Panc1 (cell line): ENCODE measurements around the gene SYDE2. TPM values are rescaled to one million over a fixed set of nuclear protein-coding genes. Genes with fewer than 3 reads are reported as not detected.

ENCODE experiments used
- ATAC-seq: fragments of 200-7000 bp; cut with Tn5 transposase; 2 replicates; pipeline ENCODE4 v1.9.1; 2020; ENCODE audit warnings: mild to moderate bottlenecking, moderate library complexity
- BruUV-seq: library from RNA; stranded (reverse); fragments of 400-500 nt; replicated peaks from 2 replicates; lab custom pipeline; 2021; lab: Mats Ljungman, UMichigan
- CTCF ChIA-PET: fragments of 300-600 bp; sonication (Branson Sonifier 250); formaldehyde crosslinking; loops from one replicate; lab custom pipeline; 2022; ENCODE audit warnings: antibody characterized with exemption; lab: Charles Lee
- POLR2A ChIA-PET: fragments of 300-600 bp; sonication (Branson Sonifier 250); formaldehyde crosslinking; loops from one replicate; lab custom pipeline; 2022; ENCODE audit warnings: antibody characterized with exemption; lab: Charles Lee
- DNase-seq: peaks from one replicate; pipeline ENCODE4 v3.0.0-alpha.2; 2010; ENCODE audit warnings: low read depth, low spot score
- H3K27ac ChIP-seq: 2 replicates; pipeline ENCODE4 v1.5.1; 2011; ENCODE audit warnings: mild to moderate bottlenecking, low read length, inconsistent platforms
- H3K27me3 ChIP-seq: fragments of 200-500 bp; sonication (Bioruptor generic); 2 replicates; pipeline ENCODE4 v1.6.0; 2014; ENCODE audit warnings: low read length, inconsistent platforms; ENCODE audit not compliant: control insufficient read depth, insufficient read depth
- H3K36me3 ChIP-seq: fragments of 200-500 bp; sonication (Bioruptor generic); 2 replicates; pipeline ENCODE4 v1.5.1; 2014; ENCODE audit warnings: inconsistent platforms, mild to moderate bottlenecking, low read length, moderate library complexity; ENCODE audit not compliant: control insufficient read depth, insufficient read depth
- H3K4me1 ChIP-seq: 2 replicates; pipeline ENCODE4 v1.5.1; 2011; ENCODE audit warnings: inconsistent platforms, mild to moderate bottlenecking, low read length, moderate library complexity; ENCODE audit not compliant: control insufficient read depth, insufficient read depth
- H3K4me3 ChIP-seq, 2 experiments: 2 replicates each; pipeline ENCODE4 v1.5.1; 2011 to 2012; ENCODE audit warnings: low read depth in 2 of 2, low read length in 2 of 2, mild to moderate bottlenecking in 2 of 2, inconsistent platforms in 1 of 2, moderate library complexity in 1 of 2
- H3K9me3 ChIP-seq: fragments of 200-500 bp; sonication (Bioruptor generic); 2 replicates; pipeline ENCODE4 v1.5.1; 2014; ENCODE audit warnings: low read depth, mild to moderate bottlenecking, inconsistent platforms, low read length, moderate library complexity; ENCODE audit not compliant: control insufficient read depth, insufficient read depth
- CTCF ChIP-seq: fragments of 450-650 bp; IDR thresholded peaks from 2 replicates; pipeline ENCODE4 v1.5.1; 2017; ENCODE audit warnings: mild to moderate bottlenecking
- POLR2AphosphoS5 ChIP-seq: IDR thresholded peaks from 2 replicates; pipeline ENCODE4 v1.6.1; 2012; ENCODE audit warnings: mild to moderate bottlenecking, low read depth, low read length, moderate library complexity
- REST ChIP-seq, 2 experiments: IDR thresholded peaks; 2 replicates each; pipeline ENCODE4 v1.6.1; 2011 to 2012; ENCODE audit warnings: low read depth in 2 of 2, control low read depth in 1 of 2, low read length in 1 of 2, mild to moderate bottlenecking in 1 of 2, moderate library complexity in 1 of 2; ENCODE audit not compliant: insufficient read depth in 1 of 2
- SIN3A ChIP-seq: IDR thresholded peaks from 2 replicates; pipeline ENCODE4 v1.6.1; 2012; ENCODE audit warnings: low read depth, mild to moderate bottlenecking, low read length, moderate library complexity, borderline replicate concordance; ENCODE audit not compliant: insufficient read depth
- TCF7L2 ChIP-seq: IDR thresholded peaks from 2 replicates; pipeline ENCODE4 v1.6.1; 2011; ENCODE audit warnings: mild to moderate bottlenecking, low read depth, low read length, inconsistent platforms
- in situ Hi-C: cut with HindIII; loops from 2 replicates; pipeline ENCODE4 v1.10.0; 2016; ENCODE audit warnings: low sequenced_read_pairs, low pct_unique_long_range_greater_than_20kb
- intact Hi-C: fragments of 100-400 bp; cut with micrococcal nuclease; formaldehyde crosslinking; loops from one replicate; pipeline ENCODE4 v1.10.0; 2022; ENCODE audit not compliant: unreplicated experiment
- total RNA-seq: library from RNA; stranded (reverse); gene quantifications from one replicate; pipeline ENCODE4 v1.2.1, GENCODE V29; 2021; ENCODE audit not compliant: unreplicated experiment

SYDE2 gene
- total RNA-seq, 1 experiment from 2014 or later: 18.2 TPM

- Histone ChIP-seq H3K27ac (peak overlapping the region; percentile 15; the same call in 1 of the 2 replicates), H3K4me3 (no peak overlapping the region), H3K4me1 (peaks cover 18% of the 10 kb centered on the region), H3K36me3 (no peaks in the 10 kb centered on the region), H3K9me3 (no peaks in the 10 kb centered on the region), H3K27me3 (no peaks in the 10 kb centered on the region)
- in situ Hi-C loops: no loop called here
- intact Hi-C loops: no loop called here
- ATAC-seq (no peak; the same call in 1 of the 2 replicates), DNase-seq (no peak)
- CTCF ChIA-PET: no interaction called here
- POLR2A ChIA-PET: no interaction called here
- BruUV-seq: no TSS peak
- TF ChIP-seq REST (IDR thresholded peaks at IDR 0.05; ENCODE audit: insufficient read depth in 1 of 2, low read depth in 2 of 2, low read length in 1 of 2): no peak
- TF ChIP-seq SIN3A: no peak
- no peak for TF ChIP-seq CTCF
- no peak for TF ChIP-seq POLR2AphosphoS5
- TF ChIP-seq TCF7L2: no peak
Measured at GRCh38 chr1:85244271-85245061, 43.6 kb upstream of the SYDE2 start.

- ATAC-seq (no peak), DNase-seq (no peak)
- no peaks in the 10 kb centered on the region for H3K36me3 ChIP-seq
- H3K9me3 ChIP-seq: no peaks in the 10 kb centered on the region
- intact Hi-C loops (no loop called here), in situ Hi-C loops (no loop called here)
- POLR2A ChIA-PET: interaction anchor here (0.7 to 1.1 kb wide), 2 partner anchors 12 to 13 kb away, joined by 3 to 4 read pairs; no protein-coding TSS in a partner anchor
- H3K27me3 ChIP-seq: no peaks in the 10 kb centered on the region; the same call in 1 of the 2 replicates
- BruUV-seq: no TSS peak
- no peak overlapping the region for H3K27ac ChIP-seq
- H3K4me3 ChIP-seq: no peak overlapping the region
- peaks cover 18% of the 10 kb centered on the region for H3K4me1 ChIP-seq
- no peak for TF ChIP-seq TCF7L2
- TF ChIP-seq REST (IDR thresholded peaks at IDR 0.05; ENCODE audit: insufficient read depth in 1 of 2, low read depth in 2 of 2, low read length in 1 of 2): no peak
- CTCF ChIA-PET: no interaction called here
Measured at GRCh38 chr1:85243372-85243771, 42.6 kb upstream of the SYDE2 start.
